GM03348 (cell line): ENCODE results near the gene DIP2C.

Source experiments
- DNase-seq: peaks from one replicate; pipeline ENCODE4 v3.0.0; 2012; ENCODE audit warnings: low spot score

DIP2C gene

GRCh38 chr10:627032-627992 is 62.2 kb downstream of the DIP2C start:
- DNase-seq: no peak

GRCh38 chr10:625751-626711 is 63.4 kb downstream of the DIP2C start:
- no peak for DNase-seq

GRCh38 chr10:625333-625696 is 64.2 kb downstream of the DIP2C start:
- no peak for DNase-seq

GRCh38 chr10:624605-625332 is 64.7 kb downstream of the DIP2C start:
- DNase-seq: no peak

- no peak for DNase-seq
Observed at GRCh38 chr10:624312-624604, 65.2 kb downstream of the DIP2C start.

GRCh38 chr10:623477-624311 is 65.8 kb downstream of the DIP2C start:
- DNase-seq: no peak

- no peak for DNase-seq
Observed at GRCh38 chr10:623014-623413, 66.5 kb downstream of the DIP2C start.

- no peak for DNase-seq
Observed at GRCh38 chr10:621981-622740, 67.3 kb downstream of the DIP2C start.

- DNase-seq: no peak
Observed at GRCh38 chr10:621513-621912, 68.0 kb downstream of the DIP2C start.

GRCh38 chr10:620971-621370 is 68.5 kb downstream of the DIP2C start:
- DNase-seq: no peak

- no peak for DNase-seq
Observed at GRCh38 chr10:620417-620816, 69.1 kb downstream of the DIP2C start.

GRCh38 chr10:619710-620109 is 69.8 kb downstream of the DIP2C start:
- DNase-seq: no peak

GRCh38 chr10:618229-618989 is 71.1 kb downstream of the DIP2C start:
- DNase-seq: peak; percentile 32

- DNase-seq: no peak
Observed at GRCh38 chr10:617471-617870, 72.0 kb downstream of the DIP2C start.

- DNase-seq: peak; percentile 66
Observed at GRCh38 chr10:615583-616152, 73.8 kb downstream of the DIP2C start.

- DNase-seq: no peak
Observed at GRCh38 chr10:614790-615582, 74.5 kb downstream of the DIP2C start.

GRCh38 chr10:614139-614711 is 75.2 kb downstream of the DIP2C start:
- DNase-seq: no peak
